CD14-positive monocyte (primary cell): ENCODE measurements around the gene SMC4. TPM values are rescaled to one million over a fixed set of nuclear protein-coding genes. Genes with fewer than 3 reads are reported as not detected.

Source experiments
- DNase-seq, 3 donors: peaks; one replicate each; pipeline ENCODE4 v3.0.0-alpha.2; 2011 to 2022
- H2AFZ ChIP-seq: 2 replicates; pipeline ENCODE4 v1.6.0; 2012; ENCODE audit warnings: mild to moderate bottlenecking, low read depth, low read length, inconsistent platforms; ENCODE audit not compliant: insufficient read depth, poor library complexity, severe bottlenecking
- H3K27ac ChIP-seq, 2 donors: 1 replicate in 1 of 2; 2 replicates in 1 of 2; pipeline ENCODE4 v1.5.1; 2012 to 2013; ENCODE audit warnings: low read length in 2 of 2, control low read depth in 1 of 2, inconsistent platforms in 1 of 2, low read depth in 1 of 2, mild to moderate bottlenecking in 1 of 2
- H3K27me3 ChIP-seq, 2 donors: one replicate each; pipeline versions ENCODE4 v1.6.0 to v1.6.1; 2011 to 2013; ENCODE audit warnings: low read length in 2 of 2; ENCODE audit not compliant: control insufficient read depth in 2 of 2, insufficient read depth in 2 of 2
- H3K36me3 ChIP-seq, 2 donors: replicated peaks in 1 of 2; 1 replicate in 1 of 2; 2 replicates in 1 of 2; pipeline versions ENCODE4 v1.5.1 to v1.6.1; 2012 to 2013; ENCODE audit warnings: low read length in 2 of 2, control low read depth in 1 of 2, inconsistent platforms in 1 of 2, mild to moderate bottlenecking in 1 of 2; ENCODE audit not compliant: insufficient read depth in 2 of 2, control insufficient read depth in 1 of 2
- H3K4me1 ChIP-seq, 2 donors: 1 replicate in 1 of 2; 2 replicates in 1 of 2; pipeline versions ENCODE4 v1.5.1 to v1.6.1; 2012 to 2013; ENCODE audit warnings: low read length in 2 of 2, control low read depth in 1 of 2, inconsistent platforms in 1 of 2, mild to moderate bottlenecking in 1 of 2, moderate library complexity in 1 of 2; ENCODE audit not compliant: insufficient read depth in 2 of 2, control insufficient read depth in 1 of 2
- H3K4me2 ChIP-seq: replicated peaks from 2 replicates; pipeline ENCODE3; 2012; ENCODE audit warnings: low read length, moderate library complexity, mild to moderate bottlenecking; ENCODE audit not compliant: poor library complexity, severe bottlenecking; ENCODE audit errors: extremely low read depth
- H3K4me3 ChIP-seq, 3 experiments: fragments of 200-600 bp in 1 of 3; sonication (generic) in 1 of 3; replicated peaks in 1 of 3; 1 replicate in 2 of 3; 2 replicates in 1 of 3; pipeline ENCODE4 v1.5.1; 2011 to 2013; ENCODE audit warnings: low read length in 3 of 3, mild to moderate bottlenecking in 3 of 3, control low read depth in 2 of 3, low read depth in 2 of 3, inconsistent platforms in 1 of 3, moderate library complexity in 1 of 3
- H3K79me2 ChIP-seq: 2 replicates; pipeline ENCODE4 v1.6.0; 2012; ENCODE audit warnings: mild to moderate bottlenecking, control low read depth, inconsistent platforms, low read length, moderate library complexity; ENCODE audit not compliant: insufficient read depth
- H3K9ac ChIP-seq: 2 replicates; pipeline ENCODE4 v1.6.0; 2017; ENCODE audit warnings: low read length, mild to moderate bottlenecking; ENCODE audit not compliant: insufficient read depth, poor library complexity, severe bottlenecking
- H3K9me3 ChIP-seq, 2 donors: replicated peaks in 1 of 2; 1 replicate in 1 of 2; 2 replicates in 1 of 2; pipeline versions ENCODE4 v1.5.1 to v1.6.1; 2012 to 2013; ENCODE audit warnings: low read length in 2 of 2, control low read depth in 1 of 2; ENCODE audit not compliant: control insufficient read depth in 1 of 2, insufficient read depth in 1 of 2
- H4K20me1 ChIP-seq: 2 replicates; pipeline ENCODE4 v1.6.0; 2012; ENCODE audit warnings: mild to moderate bottlenecking, low read length, control low read depth, moderate library complexity; ENCODE audit not compliant: insufficient read depth
- H3K27ac Mint-ChIP-seq, 7 donors: one replicate each; pipeline ENCODE4 v1.8.0; 2020; ENCODE audit warnings: mild to moderate bottlenecking in 7 of 7, mixed read lengths in 7 of 7, moderate library complexity in 6 of 7, inconsistent platforms in 2 of 7
- H3K27me3 Mint-ChIP-seq, 3 donors: one replicate each; pipeline ENCODE4 v1.8.0; 2021 to 2022; ENCODE audit warnings: low read depth in 3 of 3, mild to moderate bottlenecking in 3 of 3, mixed read lengths in 3 of 3, moderate library complexity in 3 of 3, inconsistent platforms in 1 of 3
- H3K36me3 Mint-ChIP-seq, 2 donors: one replicate each; pipeline ENCODE4 v1.8.0; 2020; ENCODE audit warnings: mixed read lengths in 2 of 2, inconsistent platforms in 1 of 2, mild to moderate bottlenecking in 1 of 2
- H3K4me1 Mint-ChIP-seq: one replicate; pipeline ENCODE4 v1.8.0; 2020; ENCODE audit warnings: mild to moderate bottlenecking, mixed read lengths
- H3K4me3 Mint-ChIP-seq, 2 donors: one replicate each; pipeline ENCODE4 v1.8.0; 2020; ENCODE audit warnings: mild to moderate bottlenecking in 2 of 2, mixed read lengths in 2 of 2, moderate library complexity in 1 of 2
- H3K9me3 Mint-ChIP-seq, 7 donors: one replicate each; pipeline ENCODE4 v1.8.0; 2020 to 2022; ENCODE audit warnings: mixed read lengths in 7 of 7, mild to moderate bottlenecking in 6 of 7, moderate library complexity in 6 of 7, inconsistent platforms in 2 of 7
- CTCF ChIP-seq: fragments of 200-600 bp; IDR thresholded peaks from one replicate; pipeline ENCODE4 v1.8.0; 2022; ENCODE audit warnings: antibody characterized with exemption, mild to moderate bottlenecking
- WGBS: methylation state at CpG from one replicate; pipeline ENCODE4 v1.1.5; 2013; ENCODE audit warnings: missing lambda C conversion rate; ENCODE audit not compliant: insufficient coverage; 5-methylcytosine and 5-hydroxymethylcytosine counted together
- intact Hi-C, 2 donors: fragments of 100-400 bp; cut with micrococcal nuclease; formaldehyde crosslinking; loops; one replicate each; pipeline versions ENCODE4 v1.15.0 to v1.15.1; 2023
- polyA plus RNA-seq, 3 donors: library from polyadenylated mRNA; depleted of rRNA in 1 of 3; unstranded in 2 of 3; stranded (reverse) in 1 of 3; fragments of 300-500 nt in 2 of 3; fragments of >200 nt in 1 of 3; fragmentation: Illumina TruSeq in 2 of 3; gene quantifications; 1 replicate in 2 of 3; 2 replicates in 1 of 3; pipeline ENCODE4 v1.2.3, GENCODE V29; 2012 to 2021

Gene SMC4
- polyA plus RNA-seq, 3 donors: 6.8 to 17.2 (median 14.1) TPM

DNA sequence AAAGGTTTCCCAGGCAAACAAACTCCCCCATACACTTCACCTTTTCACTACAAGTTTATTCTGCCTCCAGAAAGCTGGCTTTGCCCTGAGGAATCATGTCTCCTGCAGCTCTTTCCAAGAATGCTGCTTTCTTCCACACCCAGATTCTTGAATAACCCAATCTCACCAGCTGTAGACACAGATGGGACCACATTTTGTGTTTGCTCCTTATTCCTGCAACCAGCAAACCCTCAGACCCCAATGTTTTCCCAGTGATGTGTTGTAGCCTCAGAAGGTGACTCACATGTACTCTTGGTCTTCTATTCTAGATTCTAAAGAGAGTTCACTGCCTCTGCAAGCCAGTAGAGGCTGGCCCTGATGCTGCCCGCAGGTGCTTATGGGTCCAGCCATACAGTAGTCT lies 73.8 kb downstream of the SMC4 start:
- Histone ChIP-seq H3K79me2 (no peaks in the 10 kb centered on the region), H2AFZ (no peak overlapping the region), H3K9ac (no peak overlapping the region), H3K9me3 (peaks cover 15 to 21% of the 10 kb centered on the region in 2 donors), H4K20me1 (no peaks in the 10 kb centered on the region), H3K4me2 (no peak overlapping the region), H3K27me3 (no peaks in the 10 kb centered on the region), H3K36me3 (no peaks in the 10 kb centered on the region), H3K27ac (no peak overlapping the region), H3K4me1 (peaks cover 6 to 10% of the 10 kb centered on the region in 2 donors), H3K4me3 (no peak overlapping the region)
- intact Hi-C loops: no loop called here
- Mint-ChIP-seq H3K9me3 (peaks cover 2 to 26% (median 18%) of the 10 kb centered on the region in 7 donors), H3K27ac (no peak overlapping the region), H3K36me3 (no peaks in the 10 kb centered on the region), H3K4me1 (peaks cover 18% of the 10 kb centered on the region), H3K4me3 (no peak overlapping the region), H3K27me3 (peaks cover 0 to 1% (median 0%) of the 10 kb centered on the region in 3 donors)
- WGBS: no CpG with 5 or more reads among the region's 1 CpG
- TF ChIP-seq CTCF: no peak
- no peak for DNase-seq

- Histone ChIP-seq H2AFZ (no peak overlapping the region), H3K27ac (no peak overlapping the region), H3K36me3 (no peaks in the 10 kb centered on the region), H4K20me1 (no peaks in the 10 kb centered on the region), H3K9ac (no peak overlapping the region), H3K4me1 (peaks cover 6 to 10% of the 10 kb centered on the region in 2 donors), H3K4me2 (no peak overlapping the region), H3K9me3 (peaks cover 15 to 21% of the 10 kb centered on the region in 2 donors), H3K79me2 (no peaks in the 10 kb centered on the region), H3K27me3 (no peaks in the 10 kb centered on the region), H3K4me3 (no peak overlapping the region)
- H3K27me3 Mint-ChIP-seq: peaks cover 0 to 1% (median 0%) of the 10 kb centered on the region in 3 donors
- 100% methylated on average over 1 of the region's 1 CpG for WGBS
- peaks cover under 1 to 26% (median 18%) of the 10 kb centered on the region in 7 donors for H3K9me3 Mint-ChIP-seq
- intact Hi-C loops: no loop called here
- peaks cover 22% of the 10 kb centered on the region for H3K4me1 Mint-ChIP-seq
- no peaks in the 10 kb centered on the region for H3K36me3 Mint-ChIP-seq
- no peak for TF ChIP-seq CTCF
- no peak for DNase-seq
- H3K27ac Mint-ChIP-seq: no peak overlapping the region
- H3K4me3 Mint-ChIP-seq: no peak overlapping the region
Measured at GRCh38 chr3:160473978-160474377, 74.5 kb downstream of the SMC4 start.
